Stimulated activated CD4-positive, alpha-beta T cell treated with anti-CD3 and anti-CD28 coated beads, TNF-alpha, amount 100 ng/mL, for 4 hours (primary cell): ENCODE data around the gene ZC3H8.
A peak's percentile ranks its signal among the peaks of the same experiment; 100 is the strongest.
"Not testable (repeated sequence)": the region's sequence is repeated elsewhere in the genome, so short reads cannot be mapped to it uniquely, and the experiment has no call there.

Experiments used
- DNase-seq, 3 experiments: peaks; one replicate each; pipeline ENCODE4 v3.0.0-alpha.2; 2020; ENCODE audit warnings: low read depth in 3 of 3

The ZC3H8 gene

DNA sequence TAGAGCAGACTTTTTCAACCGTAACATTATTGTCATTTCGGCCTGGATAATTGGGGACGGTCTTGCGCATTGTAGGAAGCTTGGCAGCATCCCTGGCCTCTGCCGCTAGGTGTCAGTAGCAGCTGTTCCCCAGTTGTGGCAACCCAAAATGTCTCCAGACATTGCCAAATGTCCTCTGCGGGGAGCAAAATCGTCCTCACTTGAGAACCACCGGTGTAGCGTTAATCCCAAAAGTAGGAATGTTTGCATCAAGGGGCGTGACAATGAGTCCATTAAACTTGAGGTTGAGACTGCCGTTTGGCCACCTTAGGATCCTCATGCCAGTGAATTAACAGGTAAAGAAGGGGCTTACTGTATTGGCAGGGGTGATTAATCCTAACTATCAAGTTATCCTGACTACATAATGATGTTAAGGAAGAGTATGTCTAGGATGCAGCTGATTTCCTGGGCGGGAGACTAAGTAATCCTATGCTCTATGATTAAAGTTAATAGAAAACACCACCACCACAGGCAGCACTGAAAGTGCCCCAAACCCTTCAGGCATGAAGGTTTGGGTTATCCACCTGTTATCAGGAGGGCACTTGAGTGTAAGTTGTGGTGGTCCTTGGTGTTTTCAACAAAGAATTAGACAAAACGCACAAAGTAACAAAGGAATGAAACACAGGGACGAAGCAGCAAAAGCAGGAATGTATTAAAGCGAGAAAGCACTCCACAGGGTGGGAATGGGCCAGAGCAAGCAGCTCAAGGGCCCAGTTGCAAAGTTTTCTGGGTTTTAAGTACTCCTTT, 4.9 kb upstream of the ZC3H8 start:
- DNase-seq, result peak; percentile 67 to 72 (median 68)

DNA sequence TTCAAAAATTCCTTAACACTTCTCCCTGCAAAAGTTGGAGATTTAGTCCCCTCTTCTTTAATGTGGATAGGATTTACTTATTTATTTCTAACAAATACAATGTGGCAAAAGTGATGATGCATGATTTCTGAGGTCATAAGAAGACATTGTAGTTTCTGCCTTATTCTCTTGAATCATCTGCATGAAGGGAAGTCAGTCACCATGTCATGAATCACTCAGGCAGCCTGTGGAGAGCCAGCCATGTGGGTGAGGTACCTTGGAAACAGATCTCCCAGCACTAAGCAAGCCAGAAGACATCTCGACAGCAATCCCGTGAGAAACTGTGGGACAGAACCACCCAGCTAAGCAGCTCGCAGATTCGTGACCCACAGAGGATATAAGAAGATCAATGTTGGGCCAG, 2.7 kb upstream of the ZC3H8 start:
- DNase-seq, result no peak

DNA sequence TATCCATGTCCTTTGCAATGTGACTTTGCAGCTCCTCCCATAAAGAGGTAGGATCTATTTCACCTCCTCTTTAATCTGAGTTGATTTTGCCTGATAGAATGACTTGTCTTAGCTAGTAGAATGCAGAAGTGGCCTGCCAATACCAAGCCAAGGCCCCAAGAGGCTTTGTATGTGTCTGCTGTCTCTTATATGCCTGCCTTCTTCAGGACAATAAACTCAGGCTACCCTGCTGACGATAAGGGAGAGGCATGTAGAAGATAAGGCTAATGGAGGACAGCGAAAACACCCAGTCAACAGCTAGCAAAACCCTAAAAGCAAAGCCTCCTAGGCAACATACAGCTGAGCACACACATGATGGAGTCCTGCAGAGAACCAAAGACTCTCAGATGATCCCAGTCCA, 1.8 kb upstream of the ZC3H8 start:
- no peak for DNase-seq

DNA sequence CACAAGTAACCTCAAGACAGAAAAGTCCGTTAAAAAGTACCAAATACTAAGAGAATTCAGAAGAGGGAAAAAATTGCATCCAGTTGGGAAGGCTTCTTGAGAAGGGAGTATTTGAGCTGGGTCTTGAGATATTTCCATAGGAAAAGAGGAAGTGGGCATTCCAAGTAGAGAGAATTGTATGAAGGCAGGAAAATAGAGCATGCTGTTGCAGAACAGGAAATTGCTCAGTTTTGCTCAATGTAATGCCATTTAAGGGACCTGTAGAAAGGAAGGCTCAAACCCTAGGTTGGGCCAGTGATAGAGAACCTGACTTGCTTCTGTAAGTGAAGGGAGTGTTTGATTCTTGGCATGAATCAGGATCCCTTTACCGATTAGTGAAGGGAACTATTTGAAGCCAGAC, 1.0 kb upstream of the ZC3H8 start:
- no peak for DNase-seq

DNA sequence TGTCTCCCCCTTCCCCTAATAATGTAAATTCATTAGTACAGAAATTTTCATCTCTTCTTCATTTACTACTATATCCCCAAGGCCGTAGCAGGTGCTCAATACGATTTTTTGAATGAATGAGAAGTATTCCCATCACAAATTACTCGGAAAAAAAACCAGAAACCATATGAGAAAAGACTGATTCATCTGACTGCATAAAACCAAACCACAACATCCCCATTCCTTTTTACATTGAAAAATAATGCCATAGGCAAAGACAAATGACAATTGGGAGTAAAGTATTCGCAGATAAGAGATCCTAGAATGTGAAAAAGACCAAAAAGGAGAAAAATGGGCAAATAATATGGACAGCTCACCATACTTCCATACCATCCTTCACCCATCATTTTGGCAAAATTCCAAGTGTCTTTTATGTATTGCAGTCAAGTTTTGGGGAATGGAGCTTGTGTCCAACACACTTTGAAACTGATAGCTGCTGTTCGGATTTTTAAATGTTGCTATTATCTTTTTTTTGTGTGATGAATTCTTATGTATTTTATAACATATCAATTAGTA, 1.5 kb downstream of the ZC3H8 start:
- DNase-seq, result no peak

DNA sequence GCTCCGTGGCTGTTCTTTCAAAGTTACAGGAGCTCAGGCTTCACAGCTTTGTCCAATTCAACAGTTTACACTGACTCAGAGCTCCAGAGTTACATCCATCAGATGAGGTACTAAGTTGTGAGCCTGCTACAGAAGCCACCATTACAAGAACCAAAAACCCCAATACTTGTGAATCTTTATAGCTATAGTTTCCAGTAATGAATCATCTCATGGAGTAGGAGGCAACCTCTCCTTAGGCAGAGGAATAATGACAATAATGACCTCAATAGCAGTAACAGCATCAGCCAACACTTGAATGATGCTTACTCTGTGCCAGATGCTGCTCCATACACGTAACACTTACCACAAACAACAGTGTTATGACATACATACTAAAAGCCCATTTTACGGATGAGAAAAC, 3.6 kb downstream of the ZC3H8 start:
- DNase-seq, result no peak

DNA sequence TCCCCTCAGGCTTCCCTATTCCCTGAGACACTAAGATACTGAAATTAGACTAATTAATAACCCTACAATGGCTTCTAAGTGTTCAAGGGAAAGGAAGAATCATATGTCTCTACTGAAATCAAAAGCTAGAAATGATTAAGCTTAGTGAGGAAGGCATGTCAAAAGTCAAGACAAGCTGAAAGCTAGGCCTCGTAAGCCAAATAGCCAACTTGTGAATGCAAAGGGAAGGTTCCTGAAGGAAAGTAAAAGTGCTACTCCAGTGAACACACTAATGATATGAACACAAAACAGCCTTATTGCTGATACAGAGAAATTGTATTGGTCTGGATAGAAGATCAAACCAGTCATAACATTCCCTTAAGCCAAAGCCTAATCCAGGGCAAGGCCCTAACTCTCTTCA, 10.0 kb downstream of the ZC3H8 start:
- DNase-seq, result no peak

DNA sequence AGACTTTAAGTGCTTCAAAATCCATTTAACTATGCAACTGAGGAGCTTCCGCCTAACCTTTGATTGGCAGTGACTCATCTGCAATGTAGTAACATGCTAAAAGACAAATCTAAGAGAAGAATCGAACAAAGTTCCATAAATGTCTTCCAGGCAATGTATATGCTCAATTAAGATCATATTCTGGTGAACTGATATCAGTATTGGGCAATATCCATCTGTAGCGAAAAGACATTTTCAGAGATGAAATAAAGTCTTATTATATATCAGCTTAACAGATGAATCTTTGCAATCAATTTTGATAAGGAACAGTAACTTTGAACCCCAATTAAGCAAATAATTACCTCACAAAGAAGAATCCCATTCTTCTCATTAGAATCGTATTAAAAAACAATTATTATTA, 11.6 kb downstream of the ZC3H8 start:
- DNase-seq, result no peak

DNA sequence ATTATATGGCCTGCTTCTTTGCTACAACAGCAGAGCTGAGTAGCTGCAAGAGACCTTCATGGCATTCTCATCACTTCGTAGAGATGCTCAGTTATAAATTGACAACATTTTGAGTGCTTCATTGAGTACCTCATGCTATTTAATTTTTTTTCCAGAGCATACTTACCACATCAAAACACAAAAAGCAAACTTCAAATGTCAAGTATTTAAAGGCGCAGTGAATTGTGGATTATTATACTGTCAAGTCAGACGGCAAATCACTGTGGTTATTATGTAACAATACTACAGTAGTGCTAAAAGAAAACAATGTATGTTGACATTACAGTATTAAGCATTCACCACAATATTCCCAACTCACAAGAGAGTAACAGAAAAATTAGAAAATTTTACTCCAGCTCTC, 12.5 kb downstream of the ZC3H8 start:
- DNase-seq, result no peak

DNA sequence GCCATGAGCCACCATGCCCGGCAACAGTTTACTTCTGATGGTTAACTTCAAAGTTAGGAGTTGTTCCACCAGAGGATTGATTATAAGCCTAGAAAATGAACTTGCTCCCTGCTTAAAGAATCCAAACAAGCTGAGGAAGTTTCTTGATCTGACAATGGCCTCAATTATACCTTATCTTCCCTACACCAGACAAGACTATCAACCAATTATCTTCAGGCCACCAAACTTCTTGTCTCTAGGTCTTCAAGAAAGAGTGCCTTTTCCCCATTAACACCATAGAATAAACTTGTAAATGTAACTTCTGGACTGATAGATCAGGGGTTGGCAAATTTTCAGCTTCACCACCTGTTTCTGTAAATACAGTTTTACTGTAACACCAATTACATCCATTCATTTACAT, 15.0 kb downstream of the ZC3H8 start:
- DNase-seq, result no peak

DNA sequence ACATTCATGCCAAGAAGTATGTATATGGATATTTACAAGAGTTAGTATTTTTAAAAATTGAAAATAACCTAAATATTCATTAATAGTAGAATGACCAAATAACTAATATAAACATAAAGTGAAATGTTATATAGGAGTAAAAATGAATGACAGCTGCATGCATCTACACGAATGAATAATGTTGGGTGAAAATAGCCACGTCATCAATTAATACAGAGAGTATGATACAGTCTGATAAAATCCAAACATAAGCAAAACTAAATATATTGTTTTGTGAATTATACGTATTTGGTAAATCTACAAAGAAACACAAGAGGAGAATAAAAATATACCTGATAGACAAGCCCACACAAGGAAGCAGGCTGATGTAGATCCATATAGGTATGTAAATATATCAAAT, 24.5 kb downstream of the ZC3H8 start:
- no peak for DNase-seq

DNA sequence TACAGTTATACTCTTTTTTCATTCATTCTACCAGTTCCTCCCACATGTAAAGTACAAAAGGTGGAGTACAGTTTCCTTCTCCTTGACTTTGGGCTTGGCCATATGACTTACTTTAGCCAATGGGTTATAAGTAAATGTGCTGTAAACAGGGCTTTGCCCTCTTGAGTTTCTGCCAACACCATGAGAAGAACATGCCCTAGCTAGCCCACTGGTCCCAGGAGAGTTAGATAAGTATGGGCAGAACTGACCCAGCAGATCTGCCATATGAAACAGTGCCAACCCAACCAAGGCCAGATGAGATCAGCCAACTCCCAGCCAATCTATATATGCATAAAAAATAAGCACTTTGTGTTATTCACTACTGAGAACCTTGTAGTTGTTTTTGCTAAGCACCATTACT, 25.5 kb downstream of the ZC3H8 start:
- DNase-seq, result no peak

DNA sequence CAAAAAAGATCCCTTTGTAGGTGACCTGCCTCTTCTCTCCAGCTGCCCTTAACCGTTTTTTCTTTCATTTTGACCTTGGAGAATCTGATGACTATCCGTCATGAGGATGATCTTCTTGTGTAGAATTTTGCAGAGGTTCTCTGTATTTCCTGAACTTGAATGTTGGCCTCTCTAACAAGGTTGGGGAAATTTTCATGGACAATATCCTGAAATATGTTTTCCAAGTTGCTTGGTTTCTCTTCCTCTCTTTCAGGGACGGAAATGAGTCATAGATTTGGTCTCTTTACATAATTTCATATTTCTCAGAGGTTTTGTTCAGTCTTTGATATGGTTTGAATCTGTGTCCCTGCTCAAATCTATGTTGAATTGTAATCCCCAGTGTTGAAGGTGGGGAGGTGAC, 34.0 kb downstream of the ZC3H8 start:
- no peak for DNase-seq

DNA sequence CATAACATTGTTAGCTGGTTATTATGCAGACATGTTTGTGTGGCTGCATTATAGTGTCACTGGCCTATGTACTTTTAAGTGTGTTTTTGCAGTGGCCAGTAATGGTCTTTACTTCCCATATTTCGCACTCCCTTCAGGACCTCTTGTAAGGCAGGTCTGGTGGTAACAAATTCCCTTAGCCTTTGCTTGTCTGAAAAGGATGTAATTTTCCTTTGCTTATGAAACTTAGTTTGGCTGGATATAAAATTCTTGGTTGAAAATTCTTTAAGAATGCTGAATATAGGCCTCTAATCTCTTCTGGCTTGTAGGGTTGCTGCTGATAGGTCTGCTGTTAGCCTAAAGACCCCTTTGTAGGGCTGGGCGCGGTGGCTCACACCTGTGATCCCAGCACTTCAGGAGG, 34.7 kb downstream of the ZC3H8 start:
- DNase-seq, result no peak

DNA sequence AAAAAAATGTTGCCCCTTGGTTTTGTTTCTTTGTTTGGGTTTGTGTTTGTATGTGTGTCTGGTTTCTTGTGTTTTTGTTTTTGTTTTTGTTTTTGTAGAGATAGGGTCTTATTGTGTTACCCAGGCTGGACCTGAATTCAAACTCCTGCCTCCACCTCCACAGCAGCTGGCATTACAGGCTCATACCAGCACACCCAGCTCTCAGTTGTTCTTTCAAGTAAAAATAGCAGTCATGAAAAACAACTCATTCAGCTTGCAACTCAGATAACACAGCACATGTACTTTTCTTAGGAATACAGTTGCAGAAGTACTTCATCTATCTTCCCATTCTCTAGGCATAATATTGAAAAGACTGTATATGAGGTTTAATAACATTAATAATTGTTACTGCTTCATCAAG, 37.0 kb downstream of the ZC3H8 start:
- no peak for DNase-seq

DNA sequence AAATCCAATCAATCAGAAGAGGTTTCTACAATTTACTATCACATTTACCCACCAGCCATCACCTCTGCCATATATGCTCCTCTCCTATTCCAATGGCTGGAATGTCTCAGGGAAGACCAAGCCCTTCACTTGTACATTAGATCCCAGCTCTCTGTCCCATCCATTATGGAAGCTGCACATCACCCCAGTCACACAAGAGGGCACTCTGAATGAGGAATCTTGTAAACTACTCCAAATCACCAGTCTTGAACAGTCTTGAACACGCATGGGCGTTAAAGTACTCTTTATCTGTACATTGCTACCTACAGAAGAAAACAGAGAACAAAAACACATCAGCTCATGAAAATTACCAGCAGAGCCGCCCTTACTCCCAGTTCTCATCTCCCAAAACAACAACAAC, 38.7 kb downstream of the ZC3H8 start:
- DNase-seq, result no peak

DNA sequence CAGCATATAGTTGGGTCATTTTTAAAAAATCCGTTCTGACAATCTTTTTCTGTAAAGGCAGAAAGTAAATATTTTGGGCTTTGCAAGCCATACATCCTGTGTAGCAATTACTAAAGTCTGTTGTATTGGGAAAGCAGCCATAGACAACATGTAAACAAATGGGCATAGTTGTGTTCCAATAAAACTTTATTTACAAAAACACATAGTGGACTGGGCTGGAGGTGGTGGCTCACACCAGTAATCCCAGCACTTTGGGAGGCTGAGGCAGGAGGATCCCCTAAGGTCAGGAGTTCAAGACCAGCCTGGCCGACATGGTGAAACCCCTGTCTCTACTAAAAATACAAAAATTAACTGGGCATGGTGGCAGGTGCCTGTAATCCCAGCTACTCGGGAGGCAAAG, 46.9 kb downstream of the ZC3H8 start:
- not testable (repeated sequence) for DNase-seq

DNA sequence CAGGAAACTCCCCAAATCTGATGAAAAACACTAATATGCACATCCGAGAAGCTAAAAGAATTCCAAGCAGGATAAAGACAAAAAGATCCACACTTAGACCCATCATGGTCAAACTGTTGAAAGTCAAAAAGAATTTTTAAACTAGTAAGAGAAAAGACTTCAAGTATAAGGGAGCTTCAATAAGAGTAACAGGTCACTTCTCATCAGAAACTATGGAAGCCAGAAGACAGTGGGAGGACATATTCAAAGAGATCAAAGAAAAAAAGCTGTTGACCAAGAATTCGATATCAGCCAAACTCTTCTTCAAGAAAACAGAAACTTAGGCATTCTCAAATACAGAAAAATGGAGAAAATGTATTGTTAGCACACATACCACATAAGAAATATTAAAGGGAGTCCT, 50.4 kb downstream of the ZC3H8 start:
- no peak for DNase-seq

DNA sequence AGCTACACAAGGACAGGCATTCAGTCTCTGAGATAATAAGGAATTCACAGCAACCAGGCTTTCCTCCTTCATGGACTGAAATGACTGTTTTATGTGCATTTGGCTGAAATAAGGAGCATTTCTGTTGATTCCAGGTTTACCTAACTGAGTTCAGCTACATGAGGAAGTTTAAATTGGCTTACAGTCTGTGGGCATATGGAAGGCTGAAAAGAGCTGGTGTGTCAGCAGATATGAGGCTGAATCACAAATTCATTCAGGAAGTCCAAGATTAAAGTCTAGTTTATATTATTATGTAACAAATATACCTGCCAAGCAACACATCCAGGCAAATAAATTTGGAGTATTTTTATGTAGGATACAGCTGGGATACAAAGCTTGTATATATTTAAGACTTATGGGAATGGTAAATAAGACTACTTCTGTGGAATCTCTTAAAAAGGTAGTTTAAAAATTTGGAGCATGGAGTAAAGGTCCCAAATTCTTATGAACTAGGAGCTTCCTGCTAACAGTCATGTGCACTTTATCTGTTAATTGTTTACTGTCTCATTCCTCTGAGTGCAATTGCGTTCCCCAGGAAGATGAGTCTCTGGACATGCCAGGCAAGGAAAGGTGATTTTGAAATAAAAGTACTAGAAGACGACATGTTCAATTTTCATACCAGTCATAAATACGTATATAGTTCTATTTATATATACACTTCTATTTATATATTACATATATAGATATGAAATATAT, 53.0 kb downstream of the ZC3H8 start:
- DNase-seq, result no peak

DNA sequence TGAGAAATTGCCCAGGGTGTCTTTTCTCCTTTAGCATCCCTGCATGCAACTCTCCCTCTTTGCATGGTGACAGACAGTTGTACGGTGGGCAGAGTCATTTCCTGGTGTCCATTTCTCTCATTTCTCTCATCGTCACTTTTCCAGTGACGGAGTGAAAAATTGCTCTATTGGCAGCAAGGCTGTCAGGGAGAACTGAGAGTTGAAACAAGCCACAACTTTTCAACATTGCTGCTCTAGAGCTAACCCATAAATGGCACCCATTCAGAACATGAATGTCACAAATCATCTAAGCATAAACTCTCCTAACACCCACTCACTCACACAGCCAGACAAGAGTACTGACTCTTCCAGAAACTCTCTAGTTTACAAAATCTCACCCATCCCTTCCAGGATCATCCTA, 55.7 kb downstream of the ZC3H8 start:
- DNase-seq, result no peak

DNA sequence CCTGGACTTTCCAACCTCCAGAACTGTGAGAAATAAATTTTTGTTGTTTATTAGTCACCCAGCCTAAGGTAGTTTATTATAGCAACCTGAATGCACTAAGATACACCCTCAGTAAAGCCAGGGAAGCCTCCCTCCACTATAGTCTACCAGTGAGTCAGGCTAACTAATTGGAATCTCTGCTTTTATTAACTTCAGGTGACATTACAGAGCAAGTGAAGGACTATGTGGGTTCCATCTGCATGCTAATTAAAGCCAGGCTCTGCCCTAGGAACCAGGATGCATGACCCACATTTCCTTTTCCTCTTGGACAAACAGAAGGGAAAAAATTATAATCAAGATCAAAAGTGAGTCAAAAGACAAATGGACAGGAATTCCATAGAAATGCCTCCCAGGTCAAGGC, 56.1 kb downstream of the ZC3H8 start:
- no peak for DNase-seq

DNA sequence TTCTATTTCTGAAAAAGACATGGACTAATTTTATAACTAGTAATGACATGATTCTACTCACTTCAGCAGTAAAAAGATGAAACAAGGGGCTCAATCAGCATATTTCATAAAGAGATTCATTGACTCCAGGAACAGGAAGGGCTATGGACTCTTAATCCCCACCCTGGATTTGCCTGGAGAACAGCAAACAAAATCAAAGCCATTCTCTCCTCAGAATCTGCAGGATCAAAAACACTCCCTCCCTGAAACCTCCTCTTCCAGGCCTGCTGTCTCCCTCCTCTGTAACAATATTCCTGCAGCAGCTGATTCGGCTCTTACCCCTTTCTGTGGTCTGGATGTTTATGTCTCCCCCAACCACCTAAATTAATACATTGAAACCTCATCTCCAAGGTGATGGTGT, 57.0 kb downstream of the ZC3H8 start:
- DNase-seq, result no peak

DNA sequence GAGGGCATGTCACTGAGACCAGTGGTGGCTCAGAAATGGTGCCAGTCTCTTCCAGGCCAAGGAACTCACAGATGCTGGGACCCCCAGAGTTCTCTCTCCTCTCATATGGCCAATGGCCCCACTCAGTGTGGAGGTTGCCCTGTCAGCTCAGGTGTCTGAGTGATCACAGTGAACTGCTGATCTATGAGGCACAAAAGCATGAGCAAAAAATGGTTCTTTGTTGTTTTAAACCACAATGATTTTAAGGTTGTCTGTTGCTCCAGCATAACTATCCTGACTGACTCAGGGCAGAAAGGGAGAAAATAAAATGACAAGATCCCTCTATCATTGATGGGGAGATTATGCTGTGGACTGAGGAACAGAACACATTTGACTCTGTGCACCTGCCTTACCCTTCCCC, 58.9 kb downstream of the ZC3H8 start:
- no peak for DNase-seq
